Transverse colon (tissue), 4 donors: Measurements from ENCODE around the gene RERE.

ENCODE experiments used
- CTCF ChIP-seq, 5 experiments: fragments of 200-600 bp in 3 of 5; fragments of 450-650 bp in 2 of 5; sonication (generic) in 3 of 5; IDR thresholded peaks; 1 replicate in 2 of 5; 2 replicates in 3 of 5; pipeline ENCODE4 v1.5.1; 2016 to 2017; ENCODE audit warnings: antibody characterized with exemption in 5 of 5, inconsistent platforms in 3 of 5, mild to moderate bottlenecking in 2 of 5, moderate library complexity in 1 of 5
- POLR2AphosphoS5 ChIP-seq, 3 donors: sonication (generic); formaldehyde crosslinking; IDR thresholded peaks; one replicate each; pipeline ENCODE4 v1.6.1; 2016; ENCODE audit warnings: antibody characterized with exemption in 3 of 3

DNA sequence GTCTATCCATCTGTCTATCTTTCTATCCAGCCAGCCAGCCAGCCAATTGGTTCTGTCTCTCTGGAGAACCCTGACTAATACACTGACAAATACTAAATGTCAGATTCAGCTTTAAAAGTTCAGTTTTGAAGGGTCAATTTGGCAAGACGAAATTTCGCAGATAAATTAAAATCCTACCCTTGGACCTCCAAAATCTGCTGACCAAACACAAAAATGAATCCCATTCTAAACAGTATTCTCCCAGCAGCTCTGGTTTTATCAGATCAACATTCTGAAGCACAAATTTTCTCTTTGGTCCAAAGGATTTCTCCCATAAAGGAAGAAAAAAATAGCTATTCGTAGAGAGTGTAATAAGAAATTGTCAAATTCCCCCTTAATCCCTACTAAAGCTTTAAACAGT lies 248.6 kb downstream of the RERE start:
- no peak for TF ChIP-seq CTCF (IDR thresholded peaks at IDR 0.05)
- no peak for TF ChIP-seq POLR2AphosphoS5 (IDR thresholded peaks at IDR 0.05)
